ENCODE data around the gene GSX1. TPM values are rescaled to one million over a fixed set of nuclear protein-coding genes. Genes with fewer than 3 reads are reported as not detected.

The GSX1 gene
- polyA plus RNA-seq, 3 donors: not detected

- 33% methylated on average over 1 of the region's 4 CpGs for WGBS (ENCODE audit: insufficient coverage)
Measured at GRCh38 chr13:27751953-27752532, 40.2 kb upstream of the GSX1 start.

GRCh38 chr13:27765650-27766049 lies 26.6 kb upstream of the GSX1 start:
- H3K9ac ChIP-seq (ENCODE audit: insufficient read depth, low read length, poor library complexity, severe bottlenecking): no peak overlapping the region
- H3K4me2 ChIP-seq (replicated peaks; ENCODE audit: extremely low read depth, low read length, poor library complexity, severe bottlenecking): no peak overlapping the region
- no peaks in the 10 kb centered on the region for H4K20me1 ChIP-seq (ENCODE audit: insufficient read depth, low read length)
- H2AFZ ChIP-seq (ENCODE audit: insufficient read depth, low read depth, low read length, poor library complexity, severe bottlenecking): no peak overlapping the region
- no peaks in the 10 kb centered on the region for H3K4me1 ChIP-seq (ENCODE audit: control insufficient read depth in 1 of 2, insufficient read depth in 2 of 2, low read length in 2 of 2)
- no peaks in the 10 kb centered on the region for H3K36me3 Mint-ChIP-seq
- intact Hi-C loops (cut with micrococcal nuclease): no loop called here
- TF ChIP-seq CTCF (IDR thresholded peaks at IDR 0.05): no peak
- no peaks in the 10 kb centered on the region for H3K9me3 ChIP-seq (replicated peaks in 1 of 2; ENCODE audit: control insufficient read depth in 1 of 2, insufficient read depth in 1 of 2, low read length in 2 of 2)
- H3K4me1 Mint-ChIP-seq: no peaks in the 10 kb centered on the region
- DNase-seq: no peak
- H3K27ac Mint-ChIP-seq: no peak overlapping the region
- no peak overlapping the region for H3K4me3 ChIP-seq (replicated peaks in 1 of 3; ENCODE audit: low read depth in 2 of 3, low read length in 3 of 3)
- peaks cover 0 to 3% of the 10 kb centered on the region in 2 donors for H3K27me3 ChIP-seq (ENCODE audit: control insufficient read depth in 2 of 2, insufficient read depth in 2 of 2, low read length in 2 of 2)
- 52% methylated on average over 4 of the region's 9 CpGs for WGBS (ENCODE audit: insufficient coverage)
- H3K27me3 Mint-ChIP-seq (ENCODE audit: low read depth in 3 of 3): peaks cover 7 to 42% (median 9%) of the 10 kb centered on the region in 3 donors
- no peaks in the 10 kb centered on the region for H3K79me2 ChIP-seq (ENCODE audit: insufficient read depth, low read length)
- H3K27ac ChIP-seq (ENCODE audit: low read depth in 1 of 2, low read length in 2 of 2): no peak overlapping the region
- H3K4me3 Mint-ChIP-seq: no peak overlapping the region
- H3K9me3 Mint-ChIP-seq: no peaks in the 10 kb centered on the region
- H3K36me3 ChIP-seq (replicated peaks in 1 of 2; ENCODE audit: control insufficient read depth in 1 of 2, insufficient read depth in 2 of 2, low read length in 2 of 2): no peaks in the 10 kb centered on the region

More at GRCh38 chr13:27751953-27752532, 40.2 kb upstream of the GSX1 start:
- Histone ChIP-seq H3K4me3 (replicated peaks in 1 of 3; ENCODE audit: low read depth in 2 of 3, low read length in 3 of 3) (no peak overlapping the region), H3K79me2 (ENCODE audit: insufficient read depth, low read length) (no peaks in the 10 kb centered on the region), H3K9ac (ENCODE audit: insufficient read depth, low read length, poor library complexity, severe bottlenecking) (no peak overlapping the region), H4K20me1 (ENCODE audit: insufficient read depth, low read length) (no peaks in the 10 kb centered on the region), H3K36me3 (replicated peaks in 1 of 2; ENCODE audit: control insufficient read depth in 1 of 2, insufficient read depth in 2 of 2, low read length in 2 of 2) (no peaks in the 10 kb centered on the region), H3K27ac (ENCODE audit: low read depth in 1 of 2, low read length in 2 of 2) (no peak overlapping the region), H3K4me2 (replicated peaks; ENCODE audit: extremely low read depth, low read length, poor library complexity, severe bottlenecking) (no peak overlapping the region), H3K4me1 (ENCODE audit: control insufficient read depth in 1 of 2, insufficient read depth in 2 of 2, low read length in 2 of 2) (no peaks in the 10 kb centered on the region), H2AFZ (ENCODE audit: insufficient read depth, low read depth, low read length, poor library complexity, severe bottlenecking) (no peak overlapping the region), H3K9me3 (replicated peaks in 1 of 2; ENCODE audit: control insufficient read depth in 1 of 2, insufficient read depth in 1 of 2, low read length in 2 of 2) (peaks cover 6 to 7% of the 10 kb centered on the region in 2 donors), H3K27me3 (ENCODE audit: control insufficient read depth in 2 of 2, insufficient read depth in 2 of 2, low read length in 2 of 2) (peaks cover 4 to 6% of the 10 kb centered on the region in 2 donors)
- no peak for TF ChIP-seq CTCF (IDR thresholded peaks at IDR 0.05)
- no peaks in the 10 kb centered on the region for H3K36me3 Mint-ChIP-seq
- H3K4me3 Mint-ChIP-seq: no peak overlapping the region
- intact Hi-C loops (cut with micrococcal nuclease): no loop called here
- no peak overlapping the region for H3K27ac Mint-ChIP-seq
- peaks cover 3 to 21% (median 13%) of the 10 kb centered on the region in 3 donors for H3K27me3 Mint-ChIP-seq (ENCODE audit: low read depth in 3 of 3)
- no peaks in the 10 kb centered on the region for H3K4me1 Mint-ChIP-seq
- peaks cover 7 to 23% (median 19%) of the 10 kb centered on the region in 7 donors for H3K9me3 Mint-ChIP-seq
- DNase-seq: no peak
